K562 (cell line): ENCODE results near the gene NOSTRIN. TPM values are rescaled to one million over a fixed set of nuclear protein-coding genes. Genes with fewer than 3 reads are reported as not detected.

Experiments
- ATAC-seq: fragments of 200-7000 bp; cut with Tn5 transposase; 3 replicates; pipeline ENCODE4 v1.9.1; 2020; ENCODE audit warnings: moderate library complexity
- BruUV-seq: library from RNA; stranded (reverse); fragments of 400-500 nt; replicated peaks from 2 replicates; lab custom pipeline; 2021; lab: Mats Ljungman, UMichigan
- CTCF ChIA-PET: fragments of 300-600 bp; formaldehyde crosslinking; extraction: SDS; loops from one replicate; lab custom pipeline; 2021; ENCODE audit warnings: low intra/inter-chr PET ratio; lab: Yijun Ruan, JAX
- POLR2A ChIA-PET: fragments of 300-600, 350-650 bp; sonication (Branson Sonifier 250); formaldehyde crosslinking; extraction: SDS; loops from one replicate; lab custom pipeline; 2021; ENCODE audit warnings: antibody characterized with exemption, inconsistent platforms; lab: Yijun Ruan, JAX
- DNase-seq, 4 experiments: peaks; one replicate each; pipeline versions ENCODE4 v3.0.0 to v3.0.0-alpha.2; 2011 to 2018; ENCODE audit warnings: low spot score in 3 of 4, mixed read lengths in 3 of 4; ENCODE audit errors: extremely low read depth in 1 of 4
- FAIRE-seq: peaks from 2 replicates; lab custom pipeline; 2011; peaks lifted over from hg19 to GRCh38; lab: Jason Lieb, UNC
- H2AFZ ChIP-seq: 2 replicates; pipeline ENCODE4 v1.6.0; 2011; ENCODE audit warnings: low read depth, low read length, control low read depth, inconsistent platforms
- H3K27ac ChIP-seq: fragments of 200-600 bp; 3 replicates; pipeline ENCODE4 v1.8.0; 2011; ENCODE audit warnings: low read depth, mild to moderate bottlenecking, control low read depth, inconsistent platforms, low read length, moderate library complexity, mixed read lengths; ENCODE audit errors: extremely low read depth
- H3K27me3 ChIP-seq, 2 experiments: fragments of 300-600 bp in 1 of 2; 2 replicates in 1 of 2; 3 replicates in 1 of 2; pipeline versions ENCODE4 v1.6.0 to v1.8.0; 2011; ENCODE audit warnings: inconsistent platforms in 2 of 2, low read length in 2 of 2, mild to moderate bottlenecking in 1 of 2, mixed read lengths in 1 of 2, moderate library complexity in 1 of 2; ENCODE audit not compliant: control insufficient read depth in 2 of 2, insufficient read depth in 2 of 2
- H3K36me3 ChIP-seq: fragments of 300-600 bp; 3 replicates; pipeline ENCODE4 v1.8.0; 2011; ENCODE audit warnings: mild to moderate bottlenecking, low read length, inconsistent platforms; ENCODE audit not compliant: control insufficient read depth, insufficient read depth
- H3K4me1 ChIP-seq, 2 experiments: fragments of 200-600 bp in 1 of 2; replicated peaks in 1 of 2; 2 replicates in 1 of 2; 3 replicates in 1 of 2; pipeline versions ENCODE4 v1.5.1 to v1.8.0; 2011; ENCODE audit warnings: inconsistent platforms in 2 of 2, low read length in 2 of 2, mild to moderate bottlenecking in 1 of 2, mixed read lengths in 1 of 2, moderate library complexity in 1 of 2; ENCODE audit not compliant: control insufficient read depth in 2 of 2, insufficient read depth in 2 of 2
- H3K4me2 ChIP-seq: 2 replicates; pipeline ENCODE4 v1.6.1; 2011; ENCODE audit warnings: low read length, control low read depth, inconsistent platforms, mixed read lengths; ENCODE audit not compliant: insufficient read depth
- H3K4me3 ChIP-seq: fragments of 200-600 bp; sonication (generic), shearing (Covaris generic); 2 replicates; pipeline ENCODE4 v1.5.1; 2016; ENCODE audit warnings: control low read depth, inconsistent platforms
- H3K79me2 ChIP-seq: fragments of 200-600 bp; 3 replicates; pipeline ENCODE4 v1.8.0; 2011; ENCODE audit warnings: low read length, inconsistent platforms; ENCODE audit not compliant: control insufficient read depth, insufficient read depth
- H3K9ac ChIP-seq, 2 experiments: 2 replicates each; pipeline versions ENCODE4 v1.6.0 to v1.6.1; 2011; ENCODE audit warnings: low read depth in 2 of 2, low read length in 2 of 2, control low read depth in 1 of 2, inconsistent platforms in 1 of 2, mild to moderate bottlenecking in 1 of 2, mixed read lengths in 1 of 2; ENCODE audit not compliant: insufficient read depth in 1 of 2
- H3K9me1 ChIP-seq: one replicate; pipeline ENCODE4 v1.6.0; 2011; ENCODE audit warnings: inconsistent platforms, mild to moderate bottlenecking, low read length, moderate library complexity; ENCODE audit not compliant: control insufficient read depth, insufficient read depth
- H3K9me3 ChIP-seq: replicated peaks from 2 replicates; pipeline ENCODE4 v1.5.1; 2011; ENCODE audit warnings: low read depth, low read length, inconsistent platforms; ENCODE audit not compliant: control insufficient read depth, insufficient read depth
- H4K20me1 ChIP-seq: replicated peaks from 2 replicates; pipeline ENCODE4 v1.6.1; 2011; ENCODE audit warnings: low read length, inconsistent platforms, mixed read lengths; ENCODE audit not compliant: control insufficient read depth, insufficient read depth
- ATF3 ChIP-seq, 2 experiments: fragments of 450-650 bp in 1 of 2; sonication (generic) in 1 of 2; formaldehyde crosslinking in 1 of 2; IDR thresholded peaks in 1 of 2; conservative IDR thresholded peaks in 1 of 2; 2 replicates each; pipeline versions ENCODE4 v1.6.1 to v1.8.1; 2016 to 2023; ENCODE audit warnings: mild to moderate bottlenecking in 2 of 2, moderate library complexity in 2 of 2, inconsistent platforms in 1 of 2, missing genetic modification reagents in 1 of 2
- ATF6 ChIP-seq: sonication (generic); formaldehyde crosslinking; IDR thresholded peaks from 2 replicates; pipeline ENCODE4 v1.4.0; 2020; ENCODE audit warnings: mild to moderate bottlenecking, missing genetic modification reagents
- BRD4 ChIP-seq: fragments of 200-600 bp; sonication (generic); IDR thresholded peaks from 2 replicates; pipeline ENCODE4 v1.6.1; 2017; ENCODE audit warnings: inconsistent platforms
- CBX3 ChIP-seq, 2 experiments: IDR thresholded peaks; 1 replicate in 1 of 2; 2 replicates in 1 of 2; pipeline ENCODE4 v1.6.1; 2012; ENCODE audit warnings: inconsistent platforms in 2 of 2, low read length in 2 of 2, borderline replicate concordance in 1 of 2, control low read depth in 1 of 2
- GABPB2 ChIP-seq: fragments of 250-450 bp; sonication (Bioruptor Pico); conservative IDR thresholded peaks from 2 replicates; pipeline ENCODE4 v1.5.1; 2021; ENCODE audit warnings: mild to moderate bottlenecking
- MITF ChIP-seq: IDR thresholded peaks from 2 replicates; pipeline ENCODE4 v1.6.1; 2014; ENCODE audit warnings: antibody characterized with exemption
- MXD1 ChIP-seq: fragments of 250-450 bp; sonication (Bioruptor Pico); IDR thresholded peaks from 2 replicates; pipeline ENCODE4 v1.8.0; 2021; ENCODE audit warnings: borderline replicate concordance, mild to moderate bottlenecking, moderate library complexity; ENCODE audit not compliant: poor library complexity, severe bottlenecking
- NBN ChIP-seq: fragments of 450-650 bp; IDR thresholded peaks from 2 replicates; pipeline ENCODE4 v1.6.1; 2016; ENCODE audit warnings: low read depth, mild to moderate bottlenecking
- NFIX ChIP-seq: fragments of 250-450 bp; sonication (Bioruptor Pico); IDR thresholded peaks from 2 replicates; pipeline ENCODE4 v1.4.0; 2020; ENCODE audit warnings: low read depth, mild to moderate bottlenecking, moderate library complexity
- NR2C1 ChIP-seq, 2 experiments: fragments of 450-650 bp; IDR thresholded peaks; 2 replicates each; pipeline ENCODE4 v1.6.1; 2017; ENCODE audit warnings: mild to moderate bottlenecking in 2 of 2, antibody characterized with exemption in 1 of 2, inconsistent platforms in 1 of 2, missing compliant biosample characterization in 1 of 2, missing genetic modification characterization in 1 of 2
- PKNOX1 ChIP-seq: fragments of 450-650 bp; IDR thresholded peaks from 2 replicates; pipeline ENCODE4 v1.6.1; 2016
- PRMT5 ChIP-seq: sonication (generic); formaldehyde crosslinking; IDR thresholded peaks from 2 replicates; pipeline ENCODE4 v1.5.0; 2020; ENCODE audit warnings: missing genetic modification reagents
- ZNF133 ChIP-seq: fragments of 250-450 bp; sonication (Bioruptor Pico); IDR thresholded peaks from 2 replicates; pipeline ENCODE4 v1.4.0; 2020; ENCODE audit warnings: mild to moderate bottlenecking
- ZNF184 ChIP-seq: sonication (generic); formaldehyde crosslinking; IDR thresholded peaks from 2 replicates; pipeline ENCODE4 v1.5.0; 2020; ENCODE audit warnings: missing genetic modification reagents
- ZNF316 ChIP-seq: fragments of 450-650 bp; IDR thresholded peaks from 2 replicates; pipeline ENCODE4 v1.6.1; 2016
- ZNF699 ChIP-seq: fragments of 250-450 bp; sonication (Bioruptor Pico); IDR thresholded peaks from 2 replicates; pipeline ENCODE4 v1.8.0; 2021; ENCODE audit warnings: mild to moderate bottlenecking, moderate library complexity; ENCODE audit not compliant: insufficient replicate concordance
- WGBS: fragments of 100-300 bp; shearing (Covaris generic); methylation state at CpG from one replicate; pipeline ENCODE4 v1.1.6; 2016; ENCODE audit warnings: low coverage, mixed read lengths; ENCODE audit not compliant: insufficient coverage; ENCODE audit errors: missing lambda C conversion rate; 5-methylcytosine and 5-hydroxymethylcytosine counted together
- in situ Hi-C: fragments of 300-500 bp; cut with MboI; formaldehyde crosslinking; loops from 4 replicates; pipeline ENCODE4 v1.15.0; 2018; ENCODE audit warnings: inconsistent platforms, mixed read lengths
- intact Hi-C: fragments of 100-400 bp; cut with micrococcal nuclease; formaldehyde crosslinking; loops from 2 replicates; pipeline ENCODE4 v1.14.2; 2022
- polyA plus RNA-seq, 8 experiments: library from polyadenylated mRNA; depleted of rRNA in 4 of 8; stranded (reverse) in 5 of 8; unstranded in 3 of 8; fragments of >200 nt; fragmentation: Nextera tagmentation in 2 of 8; fragmentation: Illumina TruSeq in 1 of 8; extraction: Ambion mirVana in 2 of 8; extraction: Trizol in 1 of 8; gene quantifications; 2 replicates each; pipeline versions ENCODE4 v1.2.1 to v1.2.3, GENCODE V29; 2011 to 2014; ENCODE audit warnings: inconsistent platforms in 1 of 8, missing spikeins in 1 of 8
- total RNA-seq, 7 experiments: library from RNA; depleted of rRNA in 6 of 7; stranded (reverse); fragments of >200 nt in 6 of 7; fragmentation: Illumina TruSeq in 2 of 7; extraction: Trizol in 2 of 7; gene quantifications; 2 replicates each; pipeline versions ENCODE4 v1.2.1 to v1.2.3, GENCODE V29; 2011 to 2021; ENCODE audit warnings: low replicate concordance in 1 of 7

NOSTRIN gene
- total and polyA plus RNA-seq, 9 of the 15 experiments (the other 6 are each of a cell fraction or from before 2014, with no cell fraction given) = 26.7 to 82.9 (median 56.3) TPM

- Histone ChIP-seq H3K36me3 (no peaks in the 10 kb centered on the region), H3K4me1 (peaks cover 0 to 14% of the 10 kb centered on the region in 2 experiments; a peak in 2 of 5 replicates), H3K27me3 (no peaks in the 10 kb centered on the region), H3K9me1 (no peaks in the 10 kb centered on the region), H3K79me2 (no peaks in the 10 kb centered on the region), H3K4me3 (no peak overlapping the region), H3K4me2 (no peak overlapping the region), H3K9me3 (peaks cover 9% of the 10 kb centered on the region), H4K20me1 (no peaks in the 10 kb centered on the region), H3K9ac (no peak overlapping the region), H3K27ac (no peak overlapping the region), H2AFZ (no peak overlapping the region)
- intact Hi-C loops = no loop called here
- no peak for FAIRE-seq
- no TSS peak for BruUV-seq
- CTCF ChIA-PET = no interaction called here
- POLR2A ChIA-PET = interaction anchor here (3.5 kb wide), 1 partner anchor 15 kb away, joined by 17 read pairs; no protein-coding TSS in a partner anchor
- in situ Hi-C loops = no loop called here
- 94% methylated on average over 2 of the region's 2 CpGs for WGBS
- ATAC-seq = no peak
- no peak for DNase-seq
- no peak for TF ChIP-seq GABPB2 (CRISPR knock-in tag)
- no peak for TF ChIP-seq MXD1 (CRISPR knock-in tag)
- no peak for TF ChIP-seq PRMT5
- no peak for TF ChIP-seq ZNF316
- TF ChIP-seq ZNF184 (CRISPR knock-in tag) = no peak
- peak; percentile 24; the same call in 1 of the 2 replicates for TF ChIP-seq ATF3 (IDR thresholded peaks at IDR 0.05)
- no peak for TF ChIP-seq ATF3 (CRISPR knock-in tag; conservative IDR thresholded peaks at IDR 0.05)
- no peak for TF ChIP-seq BRD4
- TF ChIP-seq MITF = no peak
- peak; percentile 41; the same call in 1 of the 2 replicates for TF ChIP-seq PKNOX1
- no peak for TF ChIP-seq ZNF133 (CRISPR knock-in tag)
- no peak for TF ChIP-seq NFIX (CRISPR knock-in tag)
- no peak for TF ChIP-seq NBN
- no peak for TF ChIP-seq ATF6 (CRISPR knock-in tag)
- no peak for TF ChIP-seq CBX3 (IDR thresholded peaks at IDR 0.05; ENCODE audit: borderline replicate concordance in 1 of 2, low read length in 2 of 2)
- no peak for TF ChIP-seq NR2C1 (IDR thresholded peaks at IDR 0.05)
- TF ChIP-seq NR2C1 (tag; IDR thresholded peaks at IDR 0.05) = no peak
- TF ChIP-seq ZNF699 (CRISPR knock-in tag) = no peak
These were observed 21.1 kb upstream of the NOSTRIN start for GRCh38 chr2:168781191-168781817.
